Chondrocyte (in vitro differentiated cells): ENCODE results near the gene FAM53B. TPM values are rescaled to one million over a fixed set of nuclear protein-coding genes. Genes with fewer than 3 reads are reported as not detected.

Experiments used
- DNase-seq: peaks from one replicate; pipeline ENCODE4 v3.0.0; 2021; ENCODE audit warnings: mixed read lengths, low spot score
- H3K27ac Mint-ChIP-seq: one replicate; pipeline ENCODE4 v1.8.0; 2021; ENCODE audit warnings: mild to moderate bottlenecking, moderate library complexity, mixed read lengths; ENCODE audit not compliant: unreplicated experiment
- H3K27me3 Mint-ChIP-seq: 2 replicates; pipeline ENCODE4 v1.8.0; 2021; ENCODE audit warnings: low read depth, mixed read lengths
- H3K36me3 Mint-ChIP-seq: 2 replicates; pipeline ENCODE4 v1.8.0; 2021; ENCODE audit warnings: low read depth, mixed read lengths
- H3K4me1 Mint-ChIP-seq: 2 replicates; pipeline ENCODE4 v1.8.0; 2021; ENCODE audit warnings: low read depth, mild to moderate bottlenecking, mixed read lengths
- H3K4me3 Mint-ChIP-seq: one replicate; pipeline ENCODE4 v1.8.0; 2021; ENCODE audit warnings: mild to moderate bottlenecking, moderate library complexity, mixed read lengths; ENCODE audit not compliant: unreplicated experiment
- H3K9me3 Mint-ChIP-seq: 2 replicates; pipeline ENCODE4 v1.8.0; 2021; ENCODE audit warnings: low read depth, mixed read lengths
- CTCF ChIP-seq: fragments of 200-600 bp; sonication (generic); IDR thresholded peaks from 2 replicates; pipeline ENCODE4 v1.5.0; 2021; ENCODE audit warnings: antibody characterized with exemption, mild to moderate bottlenecking, moderate library complexity
- total RNA-seq: library from RNA; stranded (reverse); gene quantifications from 3 replicates; pipeline ENCODE4 v1.2.1, GENCODE V29; 2021

The FAM53B gene
- total RNA-seq, 1 donor from 2014 or later, result 16.1 TPM

- H3K4me3 Mint-ChIP-seq, result no peak overlapping the region
- no peaks in the 10 kb centered on the region for H3K9me3 Mint-ChIP-seq
- no peak overlapping the region for H3K27ac Mint-ChIP-seq
- H3K36me3 Mint-ChIP-seq, result peaks cover 4% of the 10 kb centered on the region
- H3K27me3 Mint-ChIP-seq, result no peaks in the 10 kb centered on the region
- no peak for DNase-seq
- H3K4me1 Mint-ChIP-seq, result peaks cover 14% of the 10 kb centered on the region
- no peak for TF ChIP-seq CTCF
These were observed 35.9 kb downstream of the FAM53B start for GRCh38 chr10:124708246-124708779.

- DNase-seq, result no peak
- Mint-ChIP-seq H3K4me1 (peaks cover 14% of the 10 kb centered on the region), H3K27me3 (no peaks in the 10 kb centered on the region), H3K9me3 (no peaks in the 10 kb centered on the region), H3K27ac (no peak overlapping the region), H3K36me3 (peaks cover 4% of the 10 kb centered on the region), H3K4me3 (no peak overlapping the region)
- no peak for TF ChIP-seq CTCF
These were observed 36.6 kb downstream of the FAM53B start for GRCh38 chr10:124707551-124707950.

GRCh38 chr10:124707144-124707467, 37.1 kb downstream of the FAM53B start:
- no peak for DNase-seq
- Mint-ChIP-seq H3K4me1 (peaks cover 19% of the 10 kb centered on the region), H3K27ac (no peak overlapping the region), H3K9me3 (no peaks in the 10 kb centered on the region), H3K4me3 (no peak overlapping the region), H3K36me3 (peaks cover 4% of the 10 kb centered on the region), H3K27me3 (no peaks in the 10 kb centered on the region)
- no peak for TF ChIP-seq CTCF

- no peaks in the 10 kb centered on the region for H3K9me3 Mint-ChIP-seq
- no peaks in the 10 kb centered on the region for H3K27me3 Mint-ChIP-seq
- H3K27ac Mint-ChIP-seq, result no peak overlapping the region
- no peak for TF ChIP-seq CTCF
- H3K4me1 Mint-ChIP-seq, result peaks cover 24% of the 10 kb centered on the region
- DNase-seq, result no peak
- H3K36me3 Mint-ChIP-seq, result peaks cover 4% of the 10 kb centered on the region
- no peak overlapping the region for H3K4me3 Mint-ChIP-seq
These were observed 37.6 kb downstream of the FAM53B start for GRCh38 chr10:124706462-124707143.

GRCh38 chr10:124705817-124706461, 38.2 kb downstream of the FAM53B start:
- Mint-ChIP-seq H3K4me3 (no peak overlapping the region), H3K27me3 (no peaks in the 10 kb centered on the region), H3K27ac (no peak overlapping the region), H3K9me3 (no peaks in the 10 kb centered on the region), H3K36me3 (peaks cover 4% of the 10 kb centered on the region), H3K4me1 (peaks cover 29% of the 10 kb centered on the region)
- no peak for TF ChIP-seq CTCF
- DNase-seq, result no peak
